GM12874 (cell line): ENCODE results near the gene KDM4B.

Source experiments
- CTCF ChIP-seq: IDR thresholded peaks from 2 replicates; pipeline ENCODE4 v1.5.1; 2011; ENCODE audit warnings: low read depth, mild to moderate bottlenecking, control low read depth, low read length, moderate library complexity; ENCODE audit not compliant: insufficient read depth

Gene KDM4B

DNA sequence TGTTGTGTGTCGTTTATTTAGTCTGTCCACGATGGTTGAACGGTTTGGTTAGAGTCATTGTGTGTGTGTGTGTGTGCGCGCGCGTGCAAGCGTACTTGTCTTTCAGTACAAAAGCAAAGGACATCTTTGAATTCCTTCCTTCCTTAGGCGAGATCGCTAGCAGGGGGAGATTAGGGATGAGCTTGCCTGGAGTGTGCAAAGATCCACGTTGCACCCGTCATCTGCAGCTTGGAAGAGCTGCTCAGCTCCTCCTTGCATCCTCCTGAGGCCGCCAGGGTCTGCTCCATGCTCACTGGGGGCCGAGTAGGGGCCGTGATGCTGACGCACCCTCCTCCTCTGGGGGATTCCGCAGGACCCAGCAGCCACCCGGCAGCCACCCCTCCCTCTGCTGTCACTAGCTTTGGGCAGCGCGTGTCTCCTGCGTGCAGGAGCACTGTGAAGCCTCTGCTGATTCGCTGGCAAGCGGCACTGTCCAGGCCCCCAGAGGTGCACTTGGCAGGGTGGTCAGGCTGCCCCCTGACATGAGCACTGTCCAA is 137.3 kb downstream of the KDM4B start:
- no peak for TF ChIP-seq CTCF

- TF ChIP-seq CTCF = no peak
Measured at GRCh38 chr19:5106971-5107370, 138.1 kb downstream of the KDM4B start.

GRCh38 chr19:5107432-5108122 is 138.7 kb downstream of the KDM4B start:
- no peak for TF ChIP-seq CTCF

DNA sequence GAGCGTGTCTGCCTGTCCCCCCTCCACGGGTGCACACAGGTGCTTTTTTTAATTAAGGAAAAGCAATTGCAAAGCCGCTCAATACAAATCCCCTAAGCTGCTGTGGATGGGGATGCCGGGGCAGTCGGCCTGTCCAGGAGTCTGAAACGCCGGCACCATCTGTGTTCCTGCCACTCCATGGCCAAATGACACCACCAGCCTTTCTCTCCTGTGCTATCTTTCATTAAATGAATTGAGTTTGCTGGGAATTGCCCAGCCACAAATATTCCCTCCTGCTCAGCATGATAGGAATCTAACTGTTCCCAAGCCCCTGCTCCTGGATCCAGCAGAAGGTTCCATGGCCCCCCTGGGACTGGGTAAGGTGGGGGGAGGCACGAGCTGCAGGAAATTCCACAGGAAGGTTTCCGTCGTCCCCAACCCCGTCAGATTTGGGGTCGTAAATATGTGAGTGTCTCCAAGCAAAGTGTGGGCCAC is 139.2 kb downstream of the KDM4B start:
- no peak for TF ChIP-seq CTCF

- no peak for TF ChIP-seq CTCF
Measured at GRCh38 chr19:5108866-5109265, 140.0 kb downstream of the KDM4B start.

- no peak for TF ChIP-seq CTCF
Measured at GRCh38 chr19:5109560-5109959, 140.6 kb downstream of the KDM4B start.

GRCh38 chr19:5110546-5110945 is 141.6 kb downstream of the KDM4B start:
- no peak for TF ChIP-seq CTCF

- no peak for TF ChIP-seq CTCF
Measured at GRCh38 chr19:5111051-5111450, 142.1 kb downstream of the KDM4B start.
